Fibroblast of the aortic adventitia (primary cell): ENCODE results near the gene EMILIN3. TPM values are rescaled to one million over a fixed set of nuclear protein-coding genes. Genes with fewer than 3 reads are reported as not detected.

Experiments used
- DNase-seq: peaks from one replicate; pipeline ENCODE4 v3.0.0-alpha.2; 2010; ENCODE audit warnings: low read depth
- H3K4me3 ChIP-seq: 2 replicates; pipeline ENCODE4 v1.5.1; 2011; ENCODE audit warnings: low read depth, mild to moderate bottlenecking, control low read depth, low read length, moderate library complexity
- total RNA-seq: library from RNA; depleted of rRNA; stranded (reverse); fragments of >200 nt; gene quantifications from 2 replicates; pipeline ENCODE4 v1.2.3, GENCODE V29; 2012; ENCODE audit warnings: low replicate concordance
- TF ChIP-seq, protein P1 (sequence below): IDR thresholded peaks from 2 replicates; pipeline ENCODE4 v1.5.1; 2011; ENCODE audit warnings: mild to moderate bottlenecking, low read length, control low read depth, inconsistent platforms; ENCODE audit not compliant: insufficient read depth

EMILIN3 gene
- total RNA-seq, 1 donor, result not detected

- TF ChIP-seq, protein P1, sequence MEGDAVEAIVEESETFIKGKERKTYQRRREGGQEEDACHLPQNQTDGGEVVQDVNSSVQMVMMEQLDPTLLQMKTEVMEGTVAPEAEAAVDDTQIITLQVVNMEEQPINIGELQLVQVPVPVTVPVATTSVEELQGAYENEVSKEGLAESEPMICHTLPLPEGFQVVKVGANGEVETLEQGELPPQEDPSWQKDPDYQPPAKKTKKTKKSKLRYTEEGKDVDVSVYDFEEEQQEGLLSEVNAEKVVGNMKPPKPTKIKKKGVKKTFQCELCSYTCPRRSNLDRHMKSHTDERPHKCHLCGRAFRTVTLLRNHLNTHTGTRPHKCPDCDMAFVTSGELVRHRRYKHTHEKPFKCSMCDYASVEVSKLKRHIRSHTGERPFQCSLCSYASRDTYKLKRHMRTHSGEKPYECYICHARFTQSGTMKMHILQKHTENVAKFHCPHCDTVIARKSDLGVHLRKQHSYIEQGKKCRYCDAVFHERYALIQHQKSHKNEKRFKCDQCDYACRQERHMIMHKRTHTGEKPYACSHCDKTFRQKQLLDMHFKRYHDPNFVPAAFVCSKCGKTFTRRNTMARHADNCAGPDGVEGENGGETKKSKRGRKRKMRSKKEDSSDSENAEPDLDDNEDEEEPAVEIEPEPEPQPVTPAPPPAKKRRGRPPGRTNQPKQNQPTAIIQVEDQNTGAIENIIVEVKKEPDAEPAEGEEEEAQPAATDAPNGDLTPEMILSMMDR, result no peak
- H3K4me3 ChIP-seq, result no peak overlapping the region
- DNase-seq, result no peak
Measured at GRCh38 chr20:41379551-41379950, 12.9 kb upstream of the EMILIN3 start.

DNA sequence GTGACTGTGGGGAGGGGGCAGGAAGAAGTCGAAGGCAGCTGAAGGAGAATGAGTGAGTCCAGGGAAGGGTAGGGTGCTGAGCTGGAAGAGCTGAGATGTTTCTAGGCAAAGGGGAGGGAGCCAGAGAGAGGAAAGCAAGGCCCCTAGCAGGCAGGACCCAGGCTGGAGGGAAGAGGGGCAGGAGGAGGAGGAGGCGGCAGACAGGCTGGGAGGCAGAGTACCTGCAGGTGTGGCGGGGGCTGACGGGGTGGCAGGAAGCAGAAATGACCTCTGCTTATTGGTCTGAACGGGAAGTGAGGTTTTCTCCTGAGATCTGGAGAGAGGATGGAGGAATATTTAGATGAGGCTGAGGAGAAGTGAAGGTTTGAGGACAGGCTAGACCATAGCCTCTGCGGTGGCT, 10.7 kb upstream of the EMILIN3 start:
- no peak overlapping the region for H3K4me3 ChIP-seq
- TF ChIP-seq, protein P1, result no peak
- no peak for DNase-seq

DNA sequence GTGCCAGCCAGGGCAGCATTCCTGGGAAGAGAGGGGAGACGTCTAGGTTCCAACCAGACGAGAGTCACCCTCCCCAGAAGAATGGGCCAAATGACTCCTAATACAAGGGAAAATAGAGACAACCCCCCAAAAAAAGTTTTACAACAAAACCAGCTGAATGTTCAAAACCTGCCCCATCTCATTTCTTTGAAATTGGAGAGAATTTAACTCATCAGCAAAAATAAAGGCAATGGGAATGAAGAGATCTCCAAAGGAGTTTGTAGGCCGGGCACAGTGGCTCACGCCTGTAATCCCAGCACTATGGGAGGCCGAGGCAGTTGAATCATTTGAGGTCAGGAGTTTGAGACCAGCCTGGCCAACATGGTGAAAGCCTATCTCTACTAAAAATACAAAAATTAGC, 9.7 kb upstream of the EMILIN3 start:
- DNase-seq, result no peak
- TF ChIP-seq, protein P1, result no peak
- no peak overlapping the region for H3K4me3 ChIP-seq

DNA sequence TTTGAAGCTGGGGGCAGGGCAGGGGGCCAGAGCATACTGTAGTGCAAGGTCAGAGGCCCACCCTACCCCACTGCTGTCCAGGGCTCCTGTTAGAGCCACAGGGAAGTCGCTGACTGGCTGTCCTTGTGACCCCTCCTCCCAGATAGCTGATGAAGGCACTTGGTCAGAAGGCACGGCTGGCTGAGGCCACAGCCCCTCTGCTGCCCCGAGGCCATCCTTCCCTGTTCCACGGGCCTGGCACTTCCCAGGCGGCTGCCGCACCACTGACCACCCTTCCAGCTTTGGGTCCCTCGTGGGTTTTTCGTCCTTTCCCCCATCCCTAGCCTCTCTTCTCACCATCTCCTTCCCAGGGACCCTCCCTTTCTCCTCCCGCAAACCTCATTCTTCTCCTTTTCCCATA, 9.2 kb upstream of the EMILIN3 start:
- TF ChIP-seq, protein P1, result no peak
- DNase-seq, result no peak
- no peak overlapping the region for H3K4me3 ChIP-seq

GRCh38 chr20:41373931-41374920, 7.6 kb upstream of the EMILIN3 start:
- H3K4me3 ChIP-seq, result no peak overlapping the region
- DNase-seq, result no peak
- TF ChIP-seq, protein P1, result no peak

DNA sequence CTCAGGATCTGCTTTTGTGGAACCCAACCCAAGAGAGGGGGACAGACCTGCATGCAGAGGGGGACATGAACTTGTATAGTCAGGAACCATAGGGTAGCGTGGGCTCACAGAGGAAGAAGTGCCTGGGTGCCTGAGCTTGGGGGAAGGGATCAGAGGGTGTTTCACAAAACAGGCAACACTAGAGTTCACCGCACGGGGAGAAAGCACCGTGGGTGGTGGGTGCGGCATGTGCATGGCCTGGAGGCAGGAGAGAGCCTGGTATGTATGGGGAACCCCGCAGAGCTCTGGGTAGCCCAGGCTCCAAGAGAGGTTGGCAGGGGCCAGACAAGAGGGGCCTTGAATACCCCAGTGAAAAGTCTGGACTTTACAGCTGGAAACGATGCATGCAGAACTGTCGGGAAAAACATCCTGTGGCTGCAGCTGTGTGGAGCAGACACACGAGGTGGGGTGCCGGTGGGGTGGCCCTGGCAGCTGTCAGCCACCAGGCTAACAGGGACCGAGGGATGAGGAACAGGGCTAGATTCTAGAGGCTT, 6.7 kb upstream of the EMILIN3 start:
- TF ChIP-seq, protein P1, result no peak
- DNase-seq, result no peak
- H3K4me3 ChIP-seq, result no peak overlapping the region
